Prostate gland (tissue), 2 donors: ENCODE data around the gene B9D1.

Experiments
- CTCF ChIP-seq, 4 experiments: fragments of 200-600 bp in 2 of 4; fragments of 450-650 bp in 2 of 4; sonication (generic) in 2 of 4; IDR thresholded peaks; 1 replicate in 3 of 4; 2 replicates in 1 of 4; pipeline ENCODE4 v1.5.1; 2016 to 2019; ENCODE audit warnings: antibody characterized with exemption in 4 of 4, mild to moderate bottlenecking in 2 of 4, moderate library complexity in 2 of 4
- POLR2A ChIP-seq: fragments of 450-650 bp; IDR thresholded peaks from one replicate; pipeline ENCODE4 v1.6.1; 2016; ENCODE audit warnings: antibody characterized with exemption, mild to moderate bottlenecking

GRCh38 chr17:19387921-19388521 is 25.5 kb upstream of the B9D1 start:
- TF ChIP-seq POLR2A (no peak), CTCF (IDR thresholded peaks at IDR 0.05) (no peak)
